Amygdala (tissue), 56 donors: ENCODE measurements around the gene ZC3H4.
"Not testable (repeated sequence)": the region's sequence is repeated elsewhere in the genome, so short reads cannot be mapped to it uniquely, and the experiment has no call there.

ENCODE experiments used
- DNase-seq, 56 donors: peaks; one replicate each; lab custom pipeline; 2025; lab: John Stamatoyannopoulos, UW

The ZC3H4 gene

GRCh38 chr19:47063874-47064273 lies 49.7 kb downstream of the ZC3H4 start:
- DNase-seq = no peak

- no peak for DNase-seq
These were observed 55.0 kb downstream of the ZC3H4 start for GRCh38 chr19:47058621-47059022.

- no peak for DNase-seq
These were observed 56.2 kb downstream of the ZC3H4 start for GRCh38 chr19:47057328-47057727.

GRCh38 chr19:47056411-47056810 lies 57.2 kb downstream of the ZC3H4 start:
- no peak for DNase-seq

- not testable (repeated sequence) for DNase-seq
These were observed 63.0 kb downstream of the ZC3H4 start for GRCh38 chr19:47050562-47050961.

GRCh38 chr19:47049307-47049700 lies 64.3 kb downstream of the ZC3H4 start:
- no peak for DNase-seq

GRCh38 chr19:47047763-47048405 lies 65.7 kb downstream of the ZC3H4 start:
- DNase-seq = peak in 55 of 56 donors; percentile 18 to 92 (median 79)

GRCh38 chr19:47047272-47047762 lies 66.3 kb downstream of the ZC3H4 start:
- no peak for DNase-seq

- DNase-seq = no peak
These were observed 67.6 kb downstream of the ZC3H4 start for GRCh38 chr19:47045867-47046470.

GRCh38 chr19:47044946-47045866 lies 68.4 kb downstream of the ZC3H4 start:
- DNase-seq = no peak

- DNase-seq = no peak
These were observed 72.7 kb downstream of the ZC3H4 start for GRCh38 chr19:47040869-47041268.

GRCh38 chr19:47039239-47039874 lies 74.2 kb downstream of the ZC3H4 start:
- no peak for DNase-seq

GRCh38 chr19:47037766-47038165 lies 75.8 kb downstream of the ZC3H4 start:
- no peak for DNase-seq

GRCh38 chr19:47036097-47036651 lies 77.4 kb downstream of the ZC3H4 start:
- peak in 2 of 56 donors; percentile 12 to 48 for DNase-seq

- peak; percentile 14 to 88 (median 62) for DNase-seq
These were observed 78.2 kb downstream of the ZC3H4 start for GRCh38 chr19:47035127-47036096.

GRCh38 chr19:47032171-47032811 lies 81.3 kb downstream of the ZC3H4 start:
- peak in 21 of 56 donors; percentile 2 to 42 (median 17) for DNase-seq

GRCh38 chr19:47028195-47028601 lies 85.4 kb downstream of the ZC3H4 start:
- no peak for DNase-seq

GRCh38 chr19:47027586-47028088 lies 85.9 kb downstream of the ZC3H4 start:
- DNase-seq = no peak
